Mesodermal cell (in vitro differentiated cells): Measurements from ENCODE around the gene OGDH.

Source experiments
- H3K27ac ChIP-seq: 2 replicates; pipeline ENCODE4 v1.7.0; 2013; ENCODE audit warnings: mild to moderate bottlenecking, low read depth, low read length, moderate library complexity; ENCODE audit not compliant: severe bottlenecking
- H3K36me3 ChIP-seq: 2 replicates; pipeline ENCODE4 v1.7.1; 2013; ENCODE audit warnings: mild to moderate bottlenecking, low read length, moderate library complexity; ENCODE audit not compliant: control insufficient read depth, insufficient read depth
- H3K4me1 ChIP-seq: one replicate; pipeline ENCODE4 v1.7.1; 2013; ENCODE audit warnings: mild to moderate bottlenecking, low read length; ENCODE audit not compliant: insufficient read depth, control insufficient read depth, poor library complexity, severe bottlenecking
- H3K4me3 ChIP-seq: 2 replicates; pipeline ENCODE4 v1.7.0; 2013; ENCODE audit warnings: low read length, control low read depth, mild to moderate bottlenecking; ENCODE audit not compliant: insufficient read depth, poor library complexity, severe bottlenecking; ENCODE audit errors: extremely low read depth
- H3K9me3 ChIP-seq: 2 replicates; pipeline ENCODE4 v1.7.1; 2013; ENCODE audit warnings: mild to moderate bottlenecking, low read length, moderate library complexity; ENCODE audit not compliant: control insufficient read depth
- WGBS, 2 experiments: methylation state at CpG; one replicate each; pipeline ENCODE4 v1.1.5; 2013; ENCODE audit warnings: missing lambda C conversion rate in 2 of 2; ENCODE audit not compliant: insufficient coverage in 2 of 2; 5-methylcytosine and 5-hydroxymethylcytosine counted together

OGDH gene

GRCh38 chr7:44740055-44740454 is 133.6 kb downstream of the OGDH start:
- Histone ChIP-seq H3K36me3 (no peaks in the 10 kb centered on the region), H3K4me3 (no peak overlapping the region), H3K9me3 (no peaks in the 10 kb centered on the region), H3K4me1 (no peaks in the 10 kb centered on the region), H3K27ac (no peak overlapping the region)
- 77 to 88% methylated on average over 2 of the region's 2 CpGs for WGBS, 2 experiments

GRCh38 chr7:44743750-44744149 is 137.3 kb downstream of the OGDH start:
- H3K9me3 ChIP-seq: no peaks in the 10 kb centered on the region
- peaks cover 5% of the 10 kb centered on the region for H3K4me1 ChIP-seq
- H3K36me3 ChIP-seq: no peaks in the 10 kb centered on the region
- 83% methylated on average over 1 of the region's 1 CpG; no CpG with 5 or more reads in 1 of the 2 experiments for WGBS, 2 experiments
- peak overlapping the region; percentile 30 for H3K27ac ChIP-seq
- H3K4me3 ChIP-seq: no peak overlapping the region

- Histone ChIP-seq H3K4me3 (peak within 1 kb of the TSS; percentile 64), H3K9me3 (no peaks in the 10 kb centered on the region), H3K27ac (peak within 1 kb of the TSS; percentile 72), H3K4me1 (peaks cover 17% of the 10 kb centered on the region), H3K36me3 (peaks cover 15% of the 10 kb centered on the region)
- WGBS, 2 experiments: 1 to 8% methylated on average over 16 to 57 of the region's 92 CpGs
These were observed 141.9 kb downstream of the OGDH start, which contains the start of gene ZMIZ2 for GRCh38 chr7:44748045-44748947. Gene ZMIZ2 (plus strand): TSS chr7:44748847. CDS start chr7:44756250, 7,403 bp downstream.

GRCh38 chr7:44748948-44749731 is 142.7 kb downstream of the OGDH start:
- peaks cover 15% of the 10 kb centered on the region for H3K36me3 ChIP-seq
- H3K9me3 ChIP-seq: no peaks in the 10 kb centered on the region
- 1 to 3% methylated on average over 44 to 55 of the region's 60 CpGs for WGBS, 2 experiments
- H3K4me1 ChIP-seq: peaks cover 18% of the 10 kb centered on the region
- H3K27ac ChIP-seq: no peak overlapping the region
- peak overlapping the region; percentile 64 for H3K4me3 ChIP-seq

DNA sequence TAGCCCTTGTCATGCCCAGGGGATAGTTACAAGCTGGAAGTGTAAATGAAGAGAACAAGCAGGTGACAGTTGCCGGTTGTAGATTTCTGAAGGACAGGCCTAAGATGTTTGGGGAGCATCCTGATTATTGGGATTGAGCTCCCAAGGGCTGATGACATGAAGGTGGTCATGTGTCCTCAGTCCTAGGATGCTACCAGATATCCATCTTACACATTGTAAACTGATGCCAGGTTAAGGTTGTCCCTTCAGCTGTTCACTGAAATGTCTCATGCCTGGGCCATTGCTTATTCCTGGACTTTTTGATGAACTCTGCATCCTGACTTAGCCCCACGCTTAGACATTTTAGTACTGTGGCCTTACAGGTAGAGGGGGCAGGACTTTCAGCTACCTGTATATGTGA is 143.6 kb downstream of the OGDH start:
- 100% methylated on average over 1 to 2 of the region's 2 CpGs for WGBS, 2 experiments
- no peaks in the 10 kb centered on the region for H3K9me3 ChIP-seq
- no peak overlapping the region for H3K27ac ChIP-seq
- H3K4me3 ChIP-seq: peak overlapping the region; percentile 64
- H3K4me1 ChIP-seq: peaks cover 23% of the 10 kb centered on the region
- peaks cover 15% of the 10 kb centered on the region for H3K36me3 ChIP-seq

DNA sequence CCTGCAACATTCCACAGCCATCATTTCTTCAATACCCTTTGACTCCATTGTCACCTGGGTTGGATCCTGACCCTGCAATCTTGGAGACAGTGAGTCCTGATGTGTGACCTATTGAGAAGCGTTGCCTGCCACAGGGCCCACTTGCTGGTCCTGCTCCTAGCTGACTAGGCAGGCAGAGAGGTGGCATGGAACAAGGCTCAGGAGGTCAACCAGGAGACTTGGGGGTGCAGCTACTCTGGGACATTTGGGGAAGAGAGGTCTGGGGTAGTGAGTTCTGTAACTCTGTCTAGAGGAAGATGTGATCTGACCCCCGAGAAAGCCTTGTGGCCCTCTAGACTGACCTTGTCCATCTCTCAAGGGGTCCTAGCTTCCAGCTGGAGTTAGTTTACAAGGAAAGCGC is 144.0 kb downstream of the OGDH start:
- peak overlapping the region; percentile 5 for H3K4me3 ChIP-seq
- H3K36me3 ChIP-seq: peaks cover 15% of the 10 kb centered on the region
- no peak overlapping the region for H3K27ac ChIP-seq
- peaks cover 23% of the 10 kb centered on the region for H3K4me1 ChIP-seq
- no peaks in the 10 kb centered on the region for H3K9me3 ChIP-seq
- WGBS, 2 experiments: 93% methylated on average over 3 of the region's 3 CpGs

GRCh38 chr7:44750921-44751571 is 144.6 kb downstream of the OGDH start:
- H3K4me1 ChIP-seq: peaks cover 23% of the 10 kb centered on the region
- WGBS, 2 experiments: 70 to 72% methylated on average over 5 to 6 of the region's 6 CpGs
- no peaks in the 10 kb centered on the region for H3K9me3 ChIP-seq
- H3K27ac ChIP-seq: no peak overlapping the region
- H3K36me3 ChIP-seq: peaks cover 18% of the 10 kb centered on the region
- H3K4me3 ChIP-seq: peak overlapping the region; percentile 5

GRCh38 chr7:44752822-44753221 is 146.4 kb downstream of the OGDH start:
- WGBS, 2 experiments: 100% methylated on average over 1 to 2 of the region's 2 CpGs
- Histone ChIP-seq H3K9me3 (no peaks in the 10 kb centered on the region), H3K36me3 (peaks cover 31% of the 10 kb centered on the region)

DNA sequence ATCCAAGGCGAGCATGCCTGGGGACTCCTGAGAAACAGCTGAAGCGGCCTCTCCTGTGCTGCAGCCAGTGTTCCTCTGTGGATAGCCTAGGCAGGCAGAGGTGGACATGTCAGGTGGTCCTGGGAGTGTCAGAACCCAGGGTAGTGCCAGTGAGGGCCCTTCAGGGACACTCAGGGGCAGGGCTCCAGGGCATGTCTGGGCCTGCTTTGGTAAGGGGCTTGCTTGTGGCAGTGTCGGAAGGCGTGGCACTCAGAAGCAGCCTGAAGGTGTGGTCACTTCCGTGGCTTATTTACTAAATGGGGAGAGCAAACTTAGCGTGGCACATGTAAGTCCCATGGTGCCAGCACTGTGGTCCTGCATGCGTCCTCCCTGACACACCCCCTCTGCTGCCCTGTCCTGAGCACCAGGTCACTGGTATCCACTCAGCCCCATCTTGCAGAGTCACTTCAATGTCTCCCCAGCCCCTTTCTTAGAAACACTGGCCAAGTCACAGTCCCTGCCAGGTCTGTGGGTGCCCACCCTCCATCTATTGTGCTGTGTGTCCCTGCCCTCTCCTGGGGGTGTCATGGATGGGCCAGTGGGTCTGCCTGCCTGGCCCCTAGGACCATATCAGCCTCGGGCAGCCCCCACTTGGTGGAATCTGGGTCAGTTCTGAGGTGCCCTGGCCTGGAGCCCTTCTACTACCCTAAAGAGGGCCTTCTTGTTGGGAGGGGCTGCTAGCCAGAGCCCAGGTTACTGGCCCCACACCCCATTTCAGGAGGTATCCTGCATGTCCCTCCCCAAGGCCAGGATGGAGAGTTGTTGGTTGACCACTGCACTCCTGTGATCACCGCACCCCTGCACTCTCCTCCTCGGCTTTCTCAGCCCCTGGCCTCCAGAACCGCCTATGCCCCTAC is 148.6 kb downstream of the OGDH start:
- peaks cover 46% of the 10 kb centered on the region for H3K36me3 ChIP-seq
- H3K9me3 ChIP-seq: no peaks in the 10 kb centered on the region
- peaks cover 18% of the 10 kb centered on the region for H3K4me1 ChIP-seq
- H3K4me3 ChIP-seq: no peak overlapping the region
- 88 to 99% methylated on average over 9 to 11 of the region's 11 CpGs for WGBS, 2 experiments
- H3K27ac ChIP-seq: no peak overlapping the region

More at GRCh38 chr7:44752822-44753221, 146.4 kb downstream of the OGDH start:
- Histone ChIP-seq H3K4me3 (no peak overlapping the region), H3K4me1 (peaks cover 20% of the 10 kb centered on the region), H3K27ac (no peak overlapping the region)
